KMS-11 (cell line): Measurements from ENCODE around the gene ABCA4.

Experiments used
- H2AFZ ChIP-seq: fragments of 200-600 bp; sonication (generic); 2 replicates; pipeline ENCODE4 v1.6.1; 2016; ENCODE audit warnings: antibody characterized with exemption, mixed run types, low read depth
- H3K27ac ChIP-seq: fragments of 200-600 bp; sonication (generic); 2 replicates; pipeline ENCODE4 v1.6.1; 2016; ENCODE audit warnings: mild to moderate bottlenecking, mixed run types
- H3K27me3 ChIP-seq: fragments of 200-600 bp; sonication (generic); 2 replicates; pipeline ENCODE4 v1.6.1; 2017; ENCODE audit warnings: mild to moderate bottlenecking, low read depth, mixed run types, moderate library complexity; ENCODE audit not compliant: insufficient read depth
- H3K36me3 ChIP-seq: fragments of 200-600 bp; sonication (generic); 2 replicates; pipeline ENCODE4 v1.6.1; 2017; ENCODE audit warnings: mild to moderate bottlenecking, mixed run types; ENCODE audit not compliant: insufficient read depth
- H3K4me1 ChIP-seq: fragments of 200-600 bp; sonication (generic); 2 replicates; pipeline ENCODE4 v1.6.1; 2016; ENCODE audit warnings: mild to moderate bottlenecking, low read depth, mixed run types; ENCODE audit not compliant: poor library complexity, severe bottlenecking
- H3K4me2 ChIP-seq: fragments of 200-600 bp; sonication (generic); 2 replicates; pipeline ENCODE4 v1.7.0; 2016; ENCODE audit warnings: mild to moderate bottlenecking, mixed run types
- H3K4me3 ChIP-seq: fragments of 200-600 bp; sonication (generic); IDR thresholded peaks from 2 replicates; pipeline ENCODE4 v1.6.1; 2017; ENCODE audit warnings: low read depth, low read length, mixed read lengths; ENCODE audit not compliant: insufficient read depth
- H3K79me2 ChIP-seq: fragments of 200-600 bp; sonication (generic); 2 replicates; pipeline ENCODE4 v1.6.1; 2016; ENCODE audit warnings: low read depth, mixed run types; ENCODE audit not compliant: insufficient read depth
- H3K9ac ChIP-seq: fragments of 200-600 bp; sonication (generic); 2 replicates; pipeline ENCODE4 v1.6.1; 2016; ENCODE audit warnings: mild to moderate bottlenecking, mixed run types
- H4K20me1 ChIP-seq: fragments of 200-600 bp; sonication (generic); 2 replicates; pipeline ENCODE4 v1.6.1; 2016; ENCODE audit warnings: mild to moderate bottlenecking, mixed run types; ENCODE audit not compliant: insufficient read depth
- TF ChIP-seq, protein P1 (sequence below): fragments of 200-600 bp; sonication (generic); conservative IDR thresholded peaks from 2 replicates; pipeline ENCODE4 v1.6.1; 2017; ENCODE audit warnings: low read depth, mild to moderate bottlenecking, antibody characterized with exemption, low read length, moderate library complexity, mixed read lengths

ABCA4 gene

GRCh38 chr1:94038511-94038910 lies 82.4 kb downstream of the ABCA4 start:
- Histone ChIP-seq H3K4me1 (no peaks in the 10 kb centered on the region), H3K27me3 (no peaks in the 10 kb centered on the region), H2AFZ (no peak overlapping the region), H4K20me1 (no peaks in the 10 kb centered on the region), H3K27ac (no peak overlapping the region), H3K4me3 (no peak overlapping the region), H3K9ac (no peak overlapping the region), H3K79me2 (no peaks in the 10 kb centered on the region), H3K36me3 (no peaks in the 10 kb centered on the region), H3K4me2 (no peak overlapping the region)
- TF ChIP-seq, protein P1, sequence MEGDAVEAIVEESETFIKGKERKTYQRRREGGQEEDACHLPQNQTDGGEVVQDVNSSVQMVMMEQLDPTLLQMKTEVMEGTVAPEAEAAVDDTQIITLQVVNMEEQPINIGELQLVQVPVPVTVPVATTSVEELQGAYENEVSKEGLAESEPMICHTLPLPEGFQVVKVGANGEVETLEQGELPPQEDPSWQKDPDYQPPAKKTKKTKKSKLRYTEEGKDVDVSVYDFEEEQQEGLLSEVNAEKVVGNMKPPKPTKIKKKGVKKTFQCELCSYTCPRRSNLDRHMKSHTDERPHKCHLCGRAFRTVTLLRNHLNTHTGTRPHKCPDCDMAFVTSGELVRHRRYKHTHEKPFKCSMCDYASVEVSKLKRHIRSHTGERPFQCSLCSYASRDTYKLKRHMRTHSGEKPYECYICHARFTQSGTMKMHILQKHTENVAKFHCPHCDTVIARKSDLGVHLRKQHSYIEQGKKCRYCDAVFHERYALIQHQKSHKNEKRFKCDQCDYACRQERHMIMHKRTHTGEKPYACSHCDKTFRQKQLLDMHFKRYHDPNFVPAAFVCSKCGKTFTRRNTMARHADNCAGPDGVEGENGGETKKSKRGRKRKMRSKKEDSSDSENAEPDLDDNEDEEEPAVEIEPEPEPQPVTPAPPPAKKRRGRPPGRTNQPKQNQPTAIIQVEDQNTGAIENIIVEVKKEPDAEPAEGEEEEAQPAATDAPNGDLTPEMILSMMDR: no peak

DNA sequence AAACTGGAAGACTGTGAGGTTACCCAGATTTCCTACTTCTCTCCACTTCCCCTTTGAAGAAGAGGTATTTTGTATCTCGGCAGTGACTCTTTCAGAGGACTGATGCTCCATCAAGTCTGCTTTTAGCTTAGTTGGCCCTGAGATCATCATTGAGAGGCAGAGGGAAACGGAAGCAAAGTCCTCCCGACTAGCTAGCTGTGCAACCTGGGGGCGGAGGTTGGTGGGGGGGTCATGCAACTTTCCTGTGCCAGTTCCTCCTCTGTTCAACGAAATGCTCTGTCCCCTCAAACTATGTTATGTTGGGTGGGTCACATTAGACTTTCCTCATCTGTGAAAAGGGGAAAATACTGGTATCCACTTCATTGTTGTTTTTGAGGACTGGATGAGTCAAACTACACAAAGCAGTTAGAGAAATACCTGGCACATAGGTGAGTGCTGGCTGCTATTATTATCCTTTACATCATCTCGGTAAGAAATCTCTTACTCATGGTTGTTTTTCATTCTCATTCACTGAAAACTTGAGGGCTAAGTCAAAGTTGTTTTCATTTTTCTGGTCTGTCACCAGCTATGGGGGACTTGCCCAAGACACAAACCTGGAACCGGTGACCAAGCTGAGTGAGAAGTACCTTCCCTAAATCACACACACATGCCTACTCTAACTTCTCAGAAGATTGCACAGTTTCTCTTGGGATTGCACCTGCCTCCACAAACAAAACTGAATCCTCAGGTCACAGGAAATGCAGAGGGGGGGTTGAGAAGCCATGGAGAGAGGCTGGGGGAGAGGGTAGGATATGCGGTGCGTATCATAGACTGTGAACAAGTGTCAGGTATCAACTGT lies 83.3 kb downstream of the ABCA4 start:
- TF ChIP-seq, protein P1: no peak
- Histone ChIP-seq H3K79me2 (no peaks in the 10 kb centered on the region), H3K27ac (no peak overlapping the region), H3K4me1 (no peaks in the 10 kb centered on the region), H3K4me2 (no peak overlapping the region), H3K9ac (no peak overlapping the region), H3K36me3 (no peaks in the 10 kb centered on the region), H3K4me3 (no peak overlapping the region), H2AFZ (no peak overlapping the region), H4K20me1 (no peaks in the 10 kb centered on the region), H3K27me3 (no peaks in the 10 kb centered on the region)

- H3K4me1 ChIP-seq: no peaks in the 10 kb centered on the region
- TF ChIP-seq, protein P1: no peak
- no peak overlapping the region for H3K27ac ChIP-seq
- no peaks in the 10 kb centered on the region for H4K20me1 ChIP-seq
- no peak overlapping the region for H3K9ac ChIP-seq
- no peak overlapping the region for H2AFZ ChIP-seq
- H3K27me3 ChIP-seq: no peaks in the 10 kb centered on the region
- no peaks in the 10 kb centered on the region for H3K79me2 ChIP-seq
- no peaks in the 10 kb centered on the region for H3K36me3 ChIP-seq
- no peak overlapping the region for H3K4me3 ChIP-seq
- H3K4me2 ChIP-seq: no peak overlapping the region
Observed at GRCh38 chr1:94036730-94037129, 84.2 kb downstream of the ABCA4 start.

DNA sequence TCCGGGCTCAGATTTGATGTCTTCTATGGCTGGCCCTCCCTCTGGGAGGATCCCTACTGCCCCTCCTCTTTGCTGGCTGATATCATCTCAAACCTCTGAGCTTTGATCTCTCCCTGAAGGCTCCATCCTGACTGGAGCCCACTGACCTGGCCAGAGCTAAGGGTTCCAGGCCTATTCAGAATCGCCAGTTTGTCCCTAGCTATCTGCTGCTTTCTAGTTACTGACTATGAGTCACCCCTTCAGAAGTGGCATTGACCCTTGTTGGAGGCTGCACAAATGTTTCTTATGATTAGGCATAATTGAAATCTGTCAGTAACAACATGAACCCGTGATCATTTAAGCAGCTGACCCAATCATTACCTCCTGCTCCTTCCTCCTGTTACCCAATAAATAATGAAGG lies 87.1 kb downstream of the ABCA4 start:
- no peak overlapping the region for H2AFZ ChIP-seq
- H3K4me3 ChIP-seq: no peak overlapping the region
- no peak overlapping the region for H3K27ac ChIP-seq

More for the DNA sequence above, 87.1 kb downstream of the ABCA4 start:
- H3K27me3 ChIP-seq: no peaks in the 10 kb centered on the region
- TF ChIP-seq, protein P1: no peak
- H3K79me2 ChIP-seq: no peaks in the 10 kb centered on the region
- H3K4me1 ChIP-seq: no peaks in the 10 kb centered on the region
- H4K20me1 ChIP-seq: no peaks in the 10 kb centered on the region
- H3K4me2 ChIP-seq: no peak overlapping the region
- no peak overlapping the region for H3K9ac ChIP-seq
- H3K36me3 ChIP-seq: no peaks in the 10 kb centered on the region
